ENCODE results near the gene LMLN.
"Not testable (repeated sequence)": the region's sequence is repeated elsewhere in the genome, so short reads cannot be mapped to it uniquely, and the experiment has no call there.

The LMLN gene

GRCh38 chr3:197958346-197958745 lies 1.7 kb upstream of the LMLN start:
- Histone ChIP-seq H3K9ac (ENCODE audit: low read depth, low read length, poor library complexity, severe bottlenecking) (no peak overlapping the region), H4K20me1 (ENCODE audit: insufficient read depth, low read length, poor library complexity, severe bottlenecking) (peaks cover 24% of the 10 kb centered on the region), H3K36me3 (ENCODE audit: insufficient read depth, low read length) (peaks cover 36% of the 10 kb centered on the region), H2AFZ (ENCODE audit: low read length) (no peak overlapping the region), H3K9me3 (ENCODE audit: insufficient read depth, low read depth, low read length) (no peaks in the 10 kb centered on the region), H3K4me3 (ENCODE audit: low read length, poor library complexity, severe bottlenecking) (peak overlapping the region; percentile 86), H3K4me1 (ENCODE audit: insufficient read depth, low read length, poor library complexity, severe bottlenecking) (peaks cover 51% of the 10 kb centered on the region), H3K4me2 (ENCODE audit: low read depth, low read length, poor library complexity, severe bottlenecking) (peak overlapping the region; percentile 86), H3F3A (ENCODE audit: low read depth) (0 out of 2 replicates have a peak, but pooled peaks cover 7% of the 10 kb centered on the region), H3K79me2 (ENCODE audit: insufficient read depth, low read length) (peaks cover 23% of the 10 kb centered on the region), H3K27me3 (ENCODE audit: insufficient read depth, low read length, poor library complexity, severe bottlenecking) (no peaks in the 10 kb centered on the region), H3K9me2 (replicated peaks; ENCODE audit: low read depth, low read length) (no peaks in the 10 kb centered on the region)
- TF ChIP-seq CTCF (conservative IDR thresholded peaks at IDR 0.05; ENCODE audit: low read length) (no peak), EZH2phosphoT487 (IDR thresholded peaks at IDR 0.05; ENCODE audit: borderline replicate concordance) (no peak)

GRCh38 chr3:197958848-197959247 lies 1.2 kb upstream of the LMLN start:
- H3F3A ChIP-seq (ENCODE audit: low read depth); H2AFZ ChIP-seq (ENCODE audit: low read length); H3K27me3 ChIP-seq (ENCODE audit: insufficient read depth, low read length, poor library complexity, severe bottlenecking); H3K9me3 ChIP-seq (ENCODE audit: insufficient read depth, low read depth, low read length); H3K9me2 ChIP-seq (replicated peaks; ENCODE audit: low read depth, low read length): not testable (repeated sequence)
- peak overlapping the region; percentile 86 for H3K4me3 ChIP-seq (ENCODE audit: low read length, poor library complexity, severe bottlenecking)
- peaks cover 31% of the 10 kb centered on the region; the same call in 1 of the 2 replicates for H3K36me3 ChIP-seq (ENCODE audit: insufficient read depth, low read length)
- H4K20me1 ChIP-seq (ENCODE audit: insufficient read depth, low read length, poor library complexity, severe bottlenecking) = peaks cover 19% of the 10 kb centered on the region
- peaks cover 46% of the 10 kb centered on the region for H3K4me1 ChIP-seq (ENCODE audit: insufficient read depth, low read length, poor library complexity, severe bottlenecking)
- H3K79me2 ChIP-seq (ENCODE audit: insufficient read depth, low read length) = peaks cover 18% of the 10 kb centered on the region
- H3K4me2 ChIP-seq (ENCODE audit: low read depth, low read length, poor library complexity, severe bottlenecking) = peak overlapping the region; percentile 86
- H3K9ac ChIP-seq (ENCODE audit: low read depth, low read length, poor library complexity, severe bottlenecking) = peak overlapping the region; percentile 69

GRCh38 chr3:197959500-197959890 lies 522 bp upstream of the LMLN start:
- Histone ChIP-seq H3K9me2 (replicated peaks; ENCODE audit: low read depth, low read length) (no peaks in the 10 kb centered on the region), H3K27me3 (ENCODE audit: insufficient read depth, low read length, poor library complexity, severe bottlenecking) (no peaks in the 10 kb centered on the region), H3K9me3 (ENCODE audit: insufficient read depth, low read depth, low read length) (no peaks in the 10 kb centered on the region), H3F3A (ENCODE audit: low read depth) (0 out of 2 replicates have a peak, but pooled peaks cover 7% of the 10 kb centered on the region), H2AFZ (ENCODE audit: low read length) (peak overlapping the region; percentile 88), H3K9ac (ENCODE audit: low read depth, low read length, poor library complexity, severe bottlenecking) (peak overlapping the region; percentile 69), H3K4me3 (ENCODE audit: low read length, poor library complexity, severe bottlenecking) (peak overlapping the region; percentile 86), H4K20me1 (ENCODE audit: insufficient read depth, low read length, poor library complexity, severe bottlenecking) (peaks cover 12% of the 10 kb centered on the region), H3K36me3 (ENCODE audit: insufficient read depth, low read length) (peaks cover 24% of the 10 kb centered on the region; the same call in 1 of the 2 replicates), H3K4me2 (ENCODE audit: low read depth, low read length, poor library complexity, severe bottlenecking) (peak overlapping the region; percentile 86), H3K79me2 (ENCODE audit: insufficient read depth, low read length) (peaks cover 11% of the 10 kb centered on the region; the same call in 1 of the 2 replicates), H3K4me1 (ENCODE audit: insufficient read depth, low read length, poor library complexity, severe bottlenecking) (peaks cover 40% of the 10 kb centered on the region)
- TF ChIP-seq CTCF (conservative IDR thresholded peaks at IDR 0.05; ENCODE audit: low read length) = no peak
- no peak for TF ChIP-seq EZH2phosphoT487 (IDR thresholded peaks at IDR 0.05; ENCODE audit: borderline replicate concordance)
